Fibroblast of skin of left biceps (primary cell): ENCODE measurements around the gene ARL11.

ENCODE experiments used
- DNase-seq, 2 experiments: peaks; one replicate each; pipeline ENCODE4 v3.0.0-alpha.2; 2013; ENCODE audit warnings: low read depth in 2 of 2

Gene ARL11

GRCh38 chr13:49649244-49649962 is 21.1 kb downstream of the ARL11 start:
- peak in 1 of 2 experiments; percentile 15 for DNase-seq

DNA sequence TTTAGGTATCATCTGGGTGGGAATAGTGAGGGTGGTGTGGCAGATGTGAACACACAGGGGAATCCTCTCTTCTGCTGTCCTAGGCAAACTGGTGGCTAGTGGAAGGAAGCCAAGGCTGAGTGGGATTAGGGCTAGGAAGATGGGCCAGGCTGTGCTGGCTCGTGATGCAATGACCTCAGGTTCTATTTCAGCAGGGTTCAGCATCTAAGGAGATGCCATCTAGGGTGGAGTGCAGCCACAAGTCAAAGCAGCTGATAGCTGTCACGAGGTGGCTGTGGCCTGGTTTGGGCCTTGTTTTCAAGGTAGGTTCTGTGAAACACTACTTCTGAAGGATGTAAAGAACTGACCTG is 21.6 kb downstream of the ARL11 start:
- DNase-seq: no peak

DNA sequence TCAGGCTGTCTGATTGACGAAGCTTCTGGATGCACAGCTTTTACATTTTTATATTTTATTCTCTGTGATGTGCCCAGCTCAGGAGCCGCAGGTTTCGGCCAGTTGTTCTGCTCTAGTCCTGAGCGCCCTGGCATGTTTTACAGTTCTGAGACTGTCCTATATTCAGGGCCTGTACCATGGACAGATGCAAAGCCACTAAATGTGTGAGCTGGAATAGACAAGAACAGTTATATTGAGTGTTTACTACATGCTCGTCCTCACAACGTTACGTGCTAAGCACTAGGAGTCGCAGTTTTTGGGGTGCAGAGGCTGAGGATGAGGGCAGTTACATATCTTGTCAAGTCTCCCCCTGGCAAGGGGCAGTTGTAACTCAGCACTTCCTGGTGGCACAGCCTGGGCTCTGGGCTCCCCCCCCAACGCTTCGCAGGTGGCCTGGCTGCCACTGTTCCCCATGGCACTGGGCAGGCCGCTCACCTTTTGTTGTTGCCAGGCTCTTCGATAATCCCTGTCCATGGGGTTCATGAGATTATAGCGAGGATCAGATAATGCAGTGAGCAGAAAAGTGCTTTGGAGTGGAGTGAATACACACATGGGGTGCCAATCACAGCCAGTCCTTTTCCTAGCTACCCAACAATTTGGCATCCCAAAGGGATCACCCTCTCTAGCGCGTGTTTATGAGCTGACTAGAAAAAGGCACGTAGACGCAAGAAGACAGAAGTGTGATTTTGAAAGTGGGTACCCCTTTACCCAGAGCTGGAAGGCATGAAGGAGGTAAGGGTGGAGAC is 23.5 kb downstream of the ARL11 start:
- DNase-seq: no peak

GRCh38 chr13:49652355-49653305 is 24.3 kb downstream of the ARL11 start:
- DNase-seq: no peak

DNA sequence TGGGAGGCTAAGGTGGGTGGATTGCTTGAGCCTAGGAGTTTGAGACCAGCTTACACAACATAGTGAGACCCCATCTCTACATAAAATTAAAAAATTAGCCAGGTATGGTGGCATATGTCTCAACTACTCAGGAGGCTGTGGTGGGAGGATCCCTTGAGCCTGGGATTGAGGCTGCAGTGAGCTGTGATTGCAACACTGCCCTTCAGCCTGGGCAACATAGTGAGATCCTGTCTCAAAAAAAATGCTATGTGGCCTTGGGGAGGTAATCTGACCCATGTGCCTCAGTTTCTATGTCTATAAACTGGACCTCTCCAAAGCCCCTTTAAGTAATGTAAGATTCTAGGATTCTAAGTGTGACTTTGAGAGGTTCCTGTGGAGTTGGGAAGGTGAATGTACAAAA is 25.2 kb downstream of the ARL11 start:
- DNase-seq: no peak

GRCh38 chr13:49654011-49654410 is 25.7 kb downstream of the ARL11 start:
- DNase-seq: no peak

GRCh38 chr13:49655906-49656305 is 27.6 kb downstream of the ARL11 start:
- no peak for DNase-seq

DNA sequence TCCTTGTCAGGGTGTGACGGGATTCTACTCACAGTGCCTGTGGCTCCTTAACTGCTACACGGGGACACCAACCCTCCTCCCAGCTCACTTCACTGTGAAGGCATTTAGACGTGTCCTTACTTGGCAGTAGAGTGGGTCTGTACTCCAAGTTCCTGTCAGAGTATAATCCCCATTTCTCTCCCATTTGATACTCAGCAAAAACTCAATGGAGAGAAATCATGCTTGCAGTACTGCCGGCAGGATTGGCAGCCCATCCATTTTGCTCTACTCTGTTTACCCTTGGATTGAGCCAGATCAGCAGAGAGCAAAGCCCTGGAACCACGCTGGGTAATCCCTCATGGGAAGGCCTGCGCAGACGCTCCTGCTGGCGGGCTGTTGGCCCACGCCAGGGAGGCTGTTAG is 28.9 kb downstream of the ARL11 start:
- DNase-seq: no peak

GRCh38 chr13:49664606-49665005 is 36.3 kb downstream of the ARL11 start:
- no peak for DNase-seq

DNA sequence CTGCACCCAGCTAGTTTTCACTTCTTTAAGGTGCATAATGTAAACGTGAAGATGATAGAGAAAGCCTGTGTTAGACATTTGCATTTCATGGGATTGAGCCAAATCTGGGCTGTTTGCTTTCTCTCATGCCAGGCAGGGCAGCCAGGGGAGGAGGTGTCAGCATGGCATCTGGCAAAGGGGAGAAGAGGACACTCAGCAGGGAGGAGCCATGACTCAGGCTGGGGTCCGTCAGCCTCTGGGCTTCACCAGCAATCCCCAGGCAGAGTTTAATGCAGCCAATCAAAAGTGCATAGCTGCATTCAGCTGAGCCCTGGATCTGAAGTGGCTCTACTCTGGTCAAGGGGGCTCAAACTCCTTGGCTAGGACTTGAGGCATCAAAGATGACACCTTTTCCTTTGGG is 39.5 kb downstream of the ARL11 start:
- no peak for DNase-seq

DNA sequence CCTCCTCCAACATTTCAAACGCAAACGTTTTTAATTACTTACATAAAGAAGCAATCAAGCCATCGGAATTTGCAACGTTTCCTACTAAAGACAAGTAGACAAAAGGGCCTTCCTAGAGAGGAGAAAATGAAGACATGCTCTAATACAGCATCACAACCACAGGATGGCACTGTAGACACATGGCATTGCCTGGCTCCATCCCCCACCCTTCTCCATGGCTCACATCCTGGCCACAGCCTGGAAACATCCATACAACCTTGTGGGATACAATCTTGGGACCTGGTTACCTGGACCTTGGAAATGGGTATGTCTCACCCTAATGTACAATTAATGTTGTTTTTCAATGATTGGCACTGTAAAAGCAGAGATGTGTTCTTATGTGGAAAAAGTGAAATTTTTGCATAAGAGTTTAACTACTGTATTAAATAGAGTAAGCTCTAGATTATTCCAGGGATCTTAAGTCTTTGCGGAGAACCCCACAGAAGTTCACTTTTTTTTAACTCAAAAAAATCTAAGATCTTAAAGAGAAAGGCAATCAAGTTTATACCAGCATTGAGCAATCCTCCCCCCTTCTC is 41.5 kb downstream of the ARL11 start:
- DNase-seq: no peak

GRCh38 chr13:49670828-49671227 is 42.5 kb downstream of the ARL11 start:
- DNase-seq: no peak

DNA sequence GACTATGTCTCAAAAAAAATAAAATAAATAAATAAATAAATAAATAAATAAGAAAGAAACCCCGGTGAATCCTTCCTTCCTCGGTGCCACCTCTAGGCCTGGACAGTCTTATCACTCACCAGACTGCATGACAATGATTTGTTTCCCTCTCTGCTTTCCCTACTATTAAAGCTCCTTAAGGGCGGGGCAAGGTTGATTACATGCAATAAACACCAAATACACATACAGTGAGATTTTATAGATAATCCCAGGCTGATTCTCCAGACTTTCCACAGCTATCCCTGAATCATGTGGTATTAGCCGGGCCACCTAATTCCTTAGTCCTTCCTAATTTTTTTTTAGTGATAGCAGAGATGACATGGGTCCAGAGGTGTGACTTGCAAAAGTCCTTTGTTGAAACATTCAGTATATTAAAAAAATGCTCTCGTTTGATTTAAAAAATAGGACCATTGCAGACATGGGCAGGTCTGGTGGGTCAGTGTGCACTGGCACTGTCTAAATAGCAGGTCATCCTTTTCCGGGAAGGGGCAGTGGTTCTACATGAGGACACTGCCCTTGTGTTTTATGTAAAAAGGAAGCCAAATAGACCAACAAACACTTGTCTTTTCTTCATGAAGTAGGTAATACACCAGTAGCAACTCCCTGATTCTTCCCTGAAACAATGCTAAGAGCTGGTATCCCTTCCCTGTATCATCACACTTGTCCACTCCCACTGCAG is 48.4 kb downstream of the ARL11 start:
- DNase-seq: no peak

DNA sequence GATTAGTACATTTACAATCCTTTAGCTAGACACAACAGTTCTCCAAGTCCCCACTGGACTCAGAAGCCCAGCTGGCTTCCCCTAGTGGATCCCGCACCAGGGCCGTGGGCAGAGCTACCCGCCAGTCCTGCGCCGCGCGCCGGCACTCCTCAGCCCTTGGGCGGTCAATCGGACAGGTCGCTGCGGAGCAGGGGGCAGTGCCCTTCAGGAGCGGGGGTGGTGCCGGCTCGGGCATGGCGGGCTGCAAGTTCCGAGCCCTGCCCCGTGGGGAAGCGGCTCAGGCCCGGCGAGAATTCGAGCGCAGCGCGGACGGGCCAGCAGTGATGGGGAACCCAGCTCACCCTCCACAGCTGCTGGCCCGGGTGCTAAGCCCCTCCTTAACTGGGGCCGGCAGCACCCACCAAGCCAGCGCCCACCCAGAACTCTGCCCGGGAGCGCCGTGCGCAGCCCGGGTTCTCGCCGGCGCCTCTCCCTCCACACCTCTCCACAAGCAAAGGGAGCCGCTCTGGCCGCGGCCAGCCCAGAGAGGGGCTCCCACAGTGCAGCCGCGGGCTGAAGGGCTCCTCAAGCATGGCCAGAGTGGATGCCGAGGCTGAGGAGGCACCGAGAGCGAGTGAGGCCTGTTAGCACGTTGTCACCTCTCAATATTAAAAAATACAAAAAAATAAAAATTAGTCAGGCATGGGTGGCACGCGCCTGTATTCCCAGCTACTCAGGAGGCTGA is 50.0 kb downstream of the ARL11 start:
- no peak for DNase-seq

DNA sequence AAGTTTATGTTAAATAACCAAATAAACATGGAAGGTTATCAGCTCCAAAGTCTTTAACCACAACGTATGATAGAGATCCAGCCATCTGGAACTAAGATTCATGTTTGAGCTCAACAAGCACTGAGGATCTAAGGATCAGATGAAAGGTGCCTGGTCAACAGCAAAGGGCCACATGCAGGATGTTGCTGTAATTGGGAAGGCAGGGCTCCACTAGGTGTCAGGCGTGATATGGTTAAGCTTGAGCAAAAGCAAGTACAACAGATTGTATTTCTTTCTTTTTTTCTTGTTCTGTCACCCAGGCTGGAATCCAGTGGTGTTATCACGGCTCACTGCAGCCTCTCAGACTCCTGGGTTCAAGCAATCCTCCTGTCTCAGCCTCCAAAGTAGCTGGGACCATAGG is 50.9 kb downstream of the ARL11 start:
- no peak for DNase-seq

DNA sequence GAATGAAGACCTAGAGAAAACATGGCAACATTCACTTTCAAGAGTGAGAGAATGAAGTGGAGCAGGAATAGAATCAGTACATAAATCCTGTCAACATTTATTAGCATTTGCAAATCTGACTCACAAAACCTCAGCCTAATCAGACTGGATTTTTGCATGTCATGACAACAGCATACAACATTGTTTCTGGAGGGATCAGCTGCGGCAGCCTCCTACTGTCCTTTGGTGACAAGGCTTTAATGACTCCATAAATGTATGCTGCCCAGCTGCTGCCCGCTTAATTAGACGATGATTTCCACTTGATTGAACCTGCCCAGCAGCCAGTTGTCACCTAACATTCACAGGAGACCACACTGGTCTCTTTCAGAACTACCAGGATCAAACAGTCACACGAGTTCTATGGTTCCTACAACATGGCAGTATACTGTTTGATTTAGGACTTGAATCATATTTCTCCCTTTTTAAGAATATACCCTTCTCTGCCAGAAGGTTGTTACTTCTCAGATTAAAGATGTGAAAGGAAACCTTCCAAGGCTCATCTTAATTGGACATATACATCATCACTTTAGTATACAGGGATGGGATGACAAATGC is 53.6 kb downstream of the ARL11 start:
- DNase-seq: no peak
